ENCODE data around the gene KCNQ4.

Gene KCNQ4

DNA sequence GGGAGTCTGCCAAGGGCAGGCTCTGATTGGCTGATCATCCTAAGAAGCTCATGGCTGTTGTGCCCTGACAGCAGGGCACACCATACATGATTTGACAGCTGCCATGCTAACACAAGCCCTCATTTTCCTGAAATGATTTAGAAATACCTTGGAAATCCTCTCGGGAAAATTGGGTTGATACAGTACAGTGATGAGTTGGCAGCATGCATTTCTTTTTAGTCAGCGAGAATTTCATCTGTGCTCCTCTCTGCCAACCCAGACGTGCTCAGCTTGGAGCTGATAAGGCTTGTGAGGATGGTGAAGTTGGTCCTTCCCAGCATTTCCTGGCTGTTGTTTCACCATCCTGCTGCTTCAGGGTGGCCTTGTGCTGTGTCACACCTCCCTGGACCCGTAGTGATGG is 22.6 kb upstream of the KCNQ4 start:
- no peak for ATAC-seq (replicated peaks)
- peaks cover 59% of the 10 kb centered on the region for H3K36me3 Mint-ChIP-seq (ENCODE audit: insufficient read depth)
- H3K9me3 Mint-ChIP-seq: no peaks in the 10 kb centered on the region
- no peak overlapping the region for H3K27ac Mint-ChIP-seq
- no peak overlapping the region for H3K4me3 Mint-ChIP-seq
- H3K27me3 Mint-ChIP-seq: no peaks in the 10 kb centered on the region
- H3K4me1 Mint-ChIP-seq (ENCODE audit: low read depth in 2 of 2): peaks cover 11 to 24% of the 10 kb centered on the region in 2 donors
- DNase-seq: no peak

DNA sequence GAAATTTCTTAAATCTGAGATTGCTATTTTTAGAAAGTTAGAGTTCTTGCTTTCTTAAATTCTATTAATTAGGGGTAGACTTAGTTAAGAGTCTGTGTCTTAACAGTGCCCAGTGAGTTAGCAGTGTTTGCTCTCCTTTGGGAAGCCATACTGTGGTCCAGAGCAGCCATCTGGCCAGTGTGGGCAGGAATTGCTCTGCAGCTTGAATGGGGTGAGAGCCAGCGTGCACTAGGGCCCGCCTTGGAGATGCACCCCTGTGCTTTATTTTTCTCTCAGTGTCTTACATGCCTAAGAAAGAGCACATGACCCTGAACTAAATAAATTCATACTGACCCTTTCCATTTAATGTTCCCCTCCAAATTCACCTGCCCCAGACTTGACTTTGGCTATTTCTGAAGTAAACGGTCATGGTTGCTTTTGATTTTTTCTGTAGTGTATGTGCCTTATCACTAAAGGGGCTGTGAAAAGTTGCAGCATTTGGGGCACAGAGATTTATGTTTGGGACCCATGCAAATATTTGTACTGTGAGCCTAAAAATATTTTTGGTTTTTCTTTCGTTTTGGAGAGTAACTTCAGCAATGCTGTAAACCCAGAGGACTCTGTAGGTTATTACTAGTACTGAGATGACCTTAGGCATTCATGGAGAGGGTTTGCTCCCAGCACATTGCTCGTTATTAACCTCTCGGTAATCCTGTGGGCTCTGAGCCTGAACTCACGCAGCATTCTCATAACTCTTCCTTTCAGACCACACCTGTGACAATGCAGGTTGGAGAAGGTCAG is 21.3 kb upstream of the KCNQ4 start:
- Mint-ChIP-seq H3K27ac (peak overlapping the region in 1 of 2 donors; percentile 65), H3K36me3 (ENCODE audit: insufficient read depth) (peaks cover 64% of the 10 kb centered on the region), H3K4me1 (ENCODE audit: low read depth in 2 of 2) (peaks cover 11 to 24% of the 10 kb centered on the region in 2 donors), H3K4me3 (no peak overlapping the region), H3K9me3 (no peaks in the 10 kb centered on the region), H3K27me3 (no peaks in the 10 kb centered on the region)
- ATAC-seq (replicated peaks) (no peak), DNase-seq (no peak)

DNA sequence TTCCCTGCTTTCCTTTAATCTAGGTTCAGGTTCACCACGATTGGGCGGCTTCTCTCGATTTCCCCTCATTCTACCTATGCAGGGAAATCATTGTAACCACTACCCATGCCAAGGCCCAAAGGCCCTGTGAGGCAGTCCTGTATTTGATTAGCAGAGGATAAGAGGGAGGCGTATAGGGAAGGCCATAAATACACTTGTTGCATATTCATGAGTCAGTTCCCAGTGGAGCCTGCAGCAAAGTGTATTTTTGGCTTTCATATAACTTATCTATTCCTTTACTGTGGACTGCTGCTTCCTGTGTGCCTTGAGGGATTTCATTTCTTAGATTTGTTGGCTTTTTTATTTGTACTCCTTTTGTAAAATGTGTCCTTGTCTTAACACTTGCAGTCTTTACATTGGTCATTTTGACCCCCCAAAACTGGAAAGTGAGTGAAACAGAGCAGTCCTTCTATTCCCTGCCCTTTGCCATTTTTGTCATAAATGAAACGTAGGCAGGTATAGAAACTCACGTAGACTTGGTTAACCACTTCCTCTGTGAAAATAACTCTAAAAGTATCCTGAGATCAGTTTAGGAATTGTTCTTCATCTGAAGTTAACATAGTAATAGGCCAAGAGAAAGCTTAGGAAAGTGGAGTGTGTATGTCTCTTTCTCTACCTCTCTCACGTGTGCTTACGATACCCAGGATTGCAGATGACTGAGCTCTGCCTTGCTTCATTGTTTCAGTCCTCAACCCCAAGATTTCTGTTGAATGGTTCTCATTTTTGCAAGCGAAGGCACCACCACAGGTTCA is 19.6 kb upstream of the KCNQ4 start:
- Mint-ChIP-seq H3K27me3 (no peaks in the 10 kb centered on the region), H3K4me3 (no peak overlapping the region)

DNA sequence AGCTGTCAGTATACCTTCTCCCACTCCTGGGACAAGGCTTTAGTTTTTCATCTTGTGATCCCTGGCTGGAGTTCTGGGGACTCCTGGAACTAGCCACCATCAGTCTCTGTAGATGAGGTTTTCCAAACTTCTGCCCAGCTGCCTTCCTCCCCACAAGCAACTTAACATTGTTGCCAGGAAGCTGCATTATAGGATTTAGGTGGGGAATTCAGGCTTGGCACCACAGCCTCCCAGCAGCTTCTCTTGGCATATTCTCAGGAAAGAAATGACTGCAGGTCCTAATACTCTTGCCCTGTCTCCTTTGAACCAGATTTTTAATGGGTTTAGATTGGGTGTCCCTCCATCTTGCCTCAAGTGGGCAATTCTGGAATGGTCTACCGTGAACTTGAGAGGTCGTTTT is 18.6 kb upstream of the KCNQ4 start:
- no peaks in the 10 kb centered on the region for H3K9me3 Mint-ChIP-seq
- DNase-seq (no peak), ATAC-seq (replicated peaks) (no peak)
- H3K27me3 Mint-ChIP-seq: no peaks in the 10 kb centered on the region
- no peak overlapping the region for H3K4me3 Mint-ChIP-seq
- peaks cover 13 to 19% of the 10 kb centered on the region in 2 donors for H3K4me1 Mint-ChIP-seq (ENCODE audit: low read depth in 2 of 2)
- H3K36me3 Mint-ChIP-seq (ENCODE audit: insufficient read depth): peaks cover 61% of the 10 kb centered on the region
- peak overlapping the region in 1 of 2 donors; percentile 76 for H3K27ac Mint-ChIP-seq

More for the DNA sequence above, 19.6 kb upstream of the KCNQ4 start:
- Mint-ChIP-seq H3K27ac (peak overlapping the region; percentile 76 to 85), H3K4me1 (ENCODE audit: low read depth in 2 of 2) (peaks cover 11 to 19% of the 10 kb centered on the region in 2 donors), H3K9me3 (no peaks in the 10 kb centered on the region), H3K36me3 (ENCODE audit: insufficient read depth) (peaks cover 66% of the 10 kb centered on the region)
- ATAC-seq (replicated peaks) (peak; percentile 37), DNase-seq (no peak)

DNA sequence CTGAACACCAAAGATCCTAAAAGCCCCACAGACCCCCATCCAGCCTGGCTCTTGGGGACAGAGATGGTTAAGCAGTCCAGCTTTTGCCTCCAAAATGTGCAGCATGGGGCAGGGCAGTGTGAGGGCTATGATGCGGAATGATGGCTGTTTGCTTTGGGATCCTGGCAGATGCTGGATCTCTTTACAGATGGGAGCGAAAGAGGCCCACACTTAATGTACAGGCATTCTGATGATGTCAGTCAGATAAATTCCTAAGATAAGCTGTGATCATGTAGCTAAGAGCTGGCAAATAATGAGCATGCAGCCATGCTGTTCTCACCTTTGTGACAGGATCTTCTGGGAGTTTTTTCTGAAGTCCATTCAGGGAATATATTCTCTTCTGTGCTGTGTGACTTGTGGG is 17.6 kb upstream of the KCNQ4 start:
- Mint-ChIP-seq H3K9me3 (no peaks in the 10 kb centered on the region), H3K27ac (peak overlapping the region; percentile 15 to 44), H3K4me1 (ENCODE audit: low read depth in 2 of 2) (peaks cover 13 to 19% of the 10 kb centered on the region in 2 donors), H3K36me3 (ENCODE audit: insufficient read depth) (peaks cover 61% of the 10 kb centered on the region), H3K27me3 (no peaks in the 10 kb centered on the region), H3K4me3 (no peak overlapping the region)
- no peak for DNase-seq
- ATAC-seq (replicated peaks): no peak

DNA sequence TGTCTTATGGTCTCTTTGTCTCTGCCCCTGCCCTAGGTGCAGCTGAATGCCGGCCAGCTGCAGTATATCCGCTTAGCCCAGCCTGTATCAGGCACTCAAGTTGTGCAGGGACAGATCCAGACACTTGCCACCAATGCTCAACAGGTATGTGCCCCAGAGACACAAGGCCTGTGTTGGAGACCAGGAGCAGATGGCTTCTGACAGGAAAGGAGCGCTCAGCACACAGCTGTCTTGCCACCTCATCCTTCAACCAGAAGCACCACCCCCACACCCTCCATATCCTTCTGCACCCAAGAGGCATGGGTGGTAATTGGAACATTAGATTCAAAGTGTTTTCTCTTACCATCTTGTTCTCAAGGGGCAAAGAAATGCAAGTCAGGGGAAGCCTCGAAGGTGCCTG is 17.0 kb upstream of the KCNQ4 start:
- ATAC-seq (replicated peaks) (no peak), DNase-seq (no peak)
- peak overlapping the region; percentile 15 to 44 for H3K27ac Mint-ChIP-seq
- H3K36me3 Mint-ChIP-seq (ENCODE audit: insufficient read depth): peaks cover 62% of the 10 kb centered on the region
- H3K4me1 Mint-ChIP-seq (ENCODE audit: low read depth in 2 of 2): peaks cover 13 to 19% of the 10 kb centered on the region in 2 donors
- no peaks in the 10 kb centered on the region for H3K27me3 Mint-ChIP-seq
- H3K4me3 Mint-ChIP-seq: no peak overlapping the region
- no peaks in the 10 kb centered on the region for H3K9me3 Mint-ChIP-seq

DNA sequence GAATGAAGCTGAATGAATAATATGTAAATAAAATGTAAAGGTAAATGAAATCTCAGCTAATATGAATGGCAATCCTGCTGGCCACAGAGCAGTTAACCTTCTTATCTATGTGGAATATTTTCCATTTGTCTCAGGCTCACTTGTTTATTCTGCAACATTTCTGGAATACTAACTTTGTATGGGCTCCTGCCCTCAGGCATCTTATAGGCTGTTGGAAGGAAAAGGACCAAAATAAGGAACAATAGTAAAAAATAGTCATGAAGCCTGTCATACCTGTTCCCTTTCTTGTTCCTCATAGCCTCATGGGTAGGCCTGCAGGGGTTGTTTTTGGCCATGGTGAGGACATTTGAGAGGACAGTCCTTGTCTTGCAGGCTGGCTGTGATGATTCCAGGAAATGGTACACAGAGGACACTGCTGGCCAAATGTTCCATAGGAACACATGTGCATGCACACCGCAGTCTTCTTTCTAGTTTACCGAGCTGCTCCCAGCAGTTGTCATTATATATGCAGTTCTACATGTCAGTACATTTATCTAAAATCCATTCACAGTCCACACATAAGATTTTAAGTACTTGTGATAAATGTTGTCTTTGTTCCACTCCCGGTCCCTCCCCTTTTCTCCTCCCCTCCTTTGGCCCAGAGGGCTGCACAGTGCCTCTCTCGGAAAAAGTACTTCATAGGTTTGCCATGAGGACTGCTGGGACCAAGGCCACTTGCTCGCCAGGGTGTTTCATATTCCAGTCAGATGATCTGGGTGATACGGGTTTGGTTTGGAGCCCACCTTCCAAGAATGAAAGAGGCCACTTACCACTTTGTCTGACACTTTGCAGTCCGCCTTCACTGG is 15.2 kb upstream of the KCNQ4 start:
- ATAC-seq (replicated peaks) (no peak), DNase-seq (no peak)
- peaks cover 62% of the 10 kb centered on the region for H3K36me3 Mint-ChIP-seq (ENCODE audit: insufficient read depth)
- H3K4me3 Mint-ChIP-seq: no peak overlapping the region
- H3K27ac Mint-ChIP-seq: no peak overlapping the region
- no peaks in the 10 kb centered on the region for H3K9me3 Mint-ChIP-seq
- peaks cover 10 to 12% of the 10 kb centered on the region in 2 donors for H3K4me1 Mint-ChIP-seq (ENCODE audit: low read depth in 2 of 2)
- no peaks in the 10 kb centered on the region for H3K27me3 Mint-ChIP-seq

DNA sequence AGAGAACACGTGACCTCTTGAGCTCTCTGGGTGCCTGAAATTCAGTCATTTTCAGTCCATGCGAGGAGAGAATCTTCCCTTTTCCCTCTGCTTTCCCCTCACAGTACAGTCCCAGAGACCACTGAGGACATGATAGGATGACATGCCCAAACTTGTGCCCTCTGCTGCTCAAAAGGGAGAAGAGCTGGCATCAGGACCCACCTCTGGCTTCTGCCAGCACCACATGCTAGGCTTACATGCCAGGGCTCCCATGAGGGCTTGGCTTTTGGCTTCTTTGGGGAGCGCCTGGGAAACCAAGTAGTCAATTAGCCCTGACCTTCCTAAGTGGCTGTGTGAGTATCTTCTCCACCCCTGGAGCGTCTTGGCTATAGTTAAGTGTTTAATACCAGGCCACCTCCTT is 13.8 kb upstream of the KCNQ4 start:
- Mint-ChIP-seq H3K4me1 (ENCODE audit: low read depth in 2 of 2) (peaks cover 0 to 8% of the 10 kb centered on the region in 2 donors), H3K4me3 (no peak overlapping the region), H3K9me3 (no peaks in the 10 kb centered on the region), H3K36me3 (ENCODE audit: insufficient read depth) (peaks cover 56% of the 10 kb centered on the region), H3K27me3 (no peaks in the 10 kb centered on the region), H3K27ac (peak overlapping the region; percentile 47 to 74)
- ATAC-seq (replicated peaks): no peak
- no peak for DNase-seq

DNA sequence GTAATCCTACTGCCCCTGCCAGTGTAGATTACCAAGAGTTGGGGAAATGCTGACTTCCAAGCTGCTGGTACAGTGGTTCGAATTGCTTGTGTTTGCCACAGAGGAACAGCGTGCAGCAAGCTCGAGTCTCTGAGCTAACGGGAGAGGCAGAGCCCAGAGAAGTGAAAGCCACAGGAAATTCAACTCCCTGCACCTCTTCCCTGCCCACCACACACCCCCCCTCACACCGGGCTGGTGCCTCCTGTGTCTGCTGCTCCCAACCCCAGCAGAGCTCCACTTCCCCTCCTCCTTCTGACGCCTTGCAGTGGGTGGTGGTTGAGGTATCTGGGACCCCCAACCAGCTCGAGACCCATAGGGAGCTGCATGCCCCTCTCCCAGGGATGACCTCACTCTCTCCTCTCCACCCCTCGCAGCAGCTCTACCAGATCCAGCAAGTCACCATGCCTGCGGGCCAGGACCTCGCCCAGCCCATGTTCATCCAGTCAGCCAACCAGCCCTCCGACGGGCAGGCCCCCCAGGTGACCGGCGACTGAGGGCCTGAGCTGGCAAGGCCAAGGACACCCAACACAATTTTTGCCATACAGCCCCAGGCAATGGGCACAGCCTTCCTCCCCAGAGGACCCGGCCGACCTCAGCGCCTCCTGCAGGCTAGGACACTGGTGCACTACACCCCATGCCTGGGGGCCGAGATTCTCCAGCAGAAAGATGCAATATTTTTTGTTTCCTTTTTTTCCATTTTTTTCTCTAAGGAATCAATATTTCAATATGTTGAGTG is 13.1 kb upstream of the KCNQ4 start:
- H3K4me3 Mint-ChIP-seq: no peak overlapping the region
- ATAC-seq (replicated peaks): no peak
- H3K27ac Mint-ChIP-seq: peak overlapping the region; percentile 47 to 74
- peaks cover 0 to 8% of the 10 kb centered on the region in 2 donors for H3K4me1 Mint-ChIP-seq (ENCODE audit: low read depth in 2 of 2)
- H3K36me3 Mint-ChIP-seq (ENCODE audit: insufficient read depth): peaks cover 56% of the 10 kb centered on the region
- H3K9me3 Mint-ChIP-seq: no peaks in the 10 kb centered on the region
- no peaks in the 10 kb centered on the region for H3K27me3 Mint-ChIP-seq
- DNase-seq: no peak

DNA sequence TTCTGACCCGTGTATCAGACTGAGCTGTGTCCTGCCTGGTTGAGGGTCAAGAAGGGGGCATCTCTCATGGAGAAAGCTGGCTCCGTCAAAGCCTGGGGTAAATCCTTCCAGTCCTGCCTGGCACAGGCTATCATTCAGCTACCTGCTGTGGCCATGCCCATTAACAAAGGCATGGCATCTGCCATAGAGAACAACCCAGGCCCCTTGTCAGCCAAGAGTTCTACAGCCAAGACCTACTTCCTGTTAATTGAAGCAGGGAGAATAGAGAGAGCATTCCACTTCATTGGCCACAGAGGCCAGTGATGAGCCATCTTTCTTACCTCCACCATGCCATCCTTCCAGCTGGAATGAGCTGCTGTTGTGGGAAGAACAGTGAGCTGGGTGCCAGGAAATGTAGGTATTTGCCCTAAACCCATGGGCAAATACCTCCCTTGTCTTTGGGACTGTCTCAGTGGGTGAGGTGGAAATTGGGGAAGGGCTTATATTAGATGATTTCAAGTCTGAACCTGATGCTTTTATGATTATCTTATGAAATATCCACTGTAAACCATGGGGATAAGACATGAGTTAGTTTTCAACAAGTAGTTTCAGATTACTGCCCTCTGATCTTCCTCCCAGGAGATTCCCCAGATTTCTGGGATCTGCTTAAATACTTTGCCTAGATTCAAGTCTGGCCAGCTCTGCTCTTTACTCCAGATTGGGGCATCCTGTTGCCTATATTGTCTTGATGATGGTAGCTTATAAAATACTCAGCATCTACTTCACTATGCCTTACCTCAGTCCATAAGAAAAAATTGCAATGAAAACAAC is 11.2 kb upstream of the KCNQ4 start:
- ATAC-seq (replicated peaks) (no peak), DNase-seq (no peak)
- no peak overlapping the region for H3K4me3 Mint-ChIP-seq
- H3K36me3 Mint-ChIP-seq (ENCODE audit: insufficient read depth): peaks cover 43% of the 10 kb centered on the region
- H3K9me3 Mint-ChIP-seq: no peaks in the 10 kb centered on the region
- no peaks in the 10 kb centered on the region for H3K27me3 Mint-ChIP-seq
- peaks cover 0 to 8% of the 10 kb centered on the region in 2 donors for H3K4me1 Mint-ChIP-seq (ENCODE audit: low read depth in 2 of 2)
- peak overlapping the region in 1 of 2 donors; percentile 59 for H3K27ac Mint-ChIP-seq

DNA sequence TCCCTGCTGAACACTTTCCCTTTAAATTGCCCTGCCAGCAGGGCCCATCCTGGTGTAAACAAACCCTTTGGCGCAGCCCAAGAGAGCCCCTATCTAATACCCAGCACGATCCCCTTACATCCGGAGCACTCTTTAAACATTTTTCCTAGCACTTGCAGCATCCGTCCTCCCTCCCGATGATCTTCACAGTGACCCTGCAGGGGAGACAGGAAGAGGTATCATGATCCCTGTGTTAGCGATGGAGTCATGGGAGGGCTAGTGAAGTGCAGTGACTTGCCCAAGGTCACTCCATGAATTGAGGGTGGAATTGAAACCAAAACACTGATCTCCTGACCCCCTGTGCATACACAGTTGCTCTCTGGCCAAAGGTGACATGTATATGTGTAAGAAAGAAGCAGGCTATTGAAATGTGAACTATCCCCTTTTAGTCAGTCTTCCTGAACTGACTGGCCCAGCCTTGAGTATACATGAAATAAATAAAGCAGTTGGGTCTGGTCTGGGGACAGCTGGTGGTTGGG is 9.8 kb upstream of the KCNQ4 start:
- H3K4me3 Mint-ChIP-seq: no peak overlapping the region
- DNase-seq (no peak), ATAC-seq (replicated peaks) (no peak)
- no peaks in the 10 kb centered on the region for H3K9me3 Mint-ChIP-seq
- peak overlapping the region; percentile 25 to 79 for H3K27ac Mint-ChIP-seq
- H3K4me1 Mint-ChIP-seq (ENCODE audit: low read depth in 2 of 2): peaks cover 0 to 8% of the 10 kb centered on the region in 2 donors
- peaks cover 33% of the 10 kb centered on the region for H3K36me3 Mint-ChIP-seq (ENCODE audit: insufficient read depth)
- H3K27me3 Mint-ChIP-seq: no peaks in the 10 kb centered on the region
